Neural cell (in vitro differentiated cells): ENCODE results near the gene C7orf25. TPM values are rescaled to one million over a fixed set of nuclear protein-coding genes. Genes with fewer than 3 reads are reported as not detected.

Source experiments
- H2AFZ ChIP-seq: fragments of 200-600, 300-800 bp; sonication (generic), shearing (Covaris generic); 2 replicates; pipeline ENCODE4 v1.6.0; 2014; ENCODE audit warnings: low read depth, mild to moderate bottlenecking, antibody characterized with exemption, low read length, moderate library complexity
- H3F3A ChIP-seq: fragments of 200-600 bp; shearing (Covaris generic); 2 replicates; pipeline ENCODE4 v1.6.1; 2016; ENCODE audit warnings: mild to moderate bottlenecking, moderate library complexity, mixed read lengths, antibody characterized with exemption, low read length; ENCODE audit not compliant: insufficient read depth, poor library complexity, severe bottlenecking
- H3K27ac ChIP-seq: fragments of 200-600, 300-800 bp; sonication (generic), shearing (Covaris generic); 2 replicates; pipeline ENCODE4 v1.5.1; 2014; ENCODE audit warnings: mild to moderate bottlenecking, low read length, moderate library complexity
- H3K27me3 ChIP-seq: fragments of 300-800, 200-600 bp; sonication (generic), shearing (Covaris generic); 2 replicates; pipeline ENCODE4 v1.6.0; 2014; ENCODE audit warnings: mild to moderate bottlenecking, low read depth, low read length, moderate library complexity; ENCODE audit not compliant: insufficient read depth
- H3K36me3 ChIP-seq: fragments of 300-800, 200-600 bp; sonication (generic), shearing (Covaris generic); 2 replicates; pipeline ENCODE4 v1.5.1; 2014; ENCODE audit warnings: mild to moderate bottlenecking, antibody characterized with exemption, low read length, moderate library complexity; ENCODE audit not compliant: insufficient read depth
- H3K4me2 ChIP-seq: fragments of 300-800, 200-600 bp; sonication (generic), shearing (Covaris generic); 2 replicates; pipeline ENCODE4 v1.6.0; 2014; ENCODE audit warnings: mild to moderate bottlenecking, low read length
- H3K4me3 ChIP-seq: fragments of 300-800, 200-600 bp; sonication (generic), shearing (Covaris generic); 2 replicates; pipeline ENCODE4 v1.5.1; 2014; ENCODE audit warnings: mild to moderate bottlenecking, low read length, moderate library complexity
- H3K79me2 ChIP-seq: fragments of 200-600 bp; shearing (Covaris generic); replicated peaks from 2 replicates; pipeline ENCODE4 v1.6.0; 2014; ENCODE audit warnings: mild to moderate bottlenecking, low read length, moderate library complexity; ENCODE audit not compliant: insufficient read depth
- H3K9ac ChIP-seq: fragments of 300-800, 200-600 bp; sonication (generic), shearing (Covaris generic); 2 replicates; pipeline ENCODE4 v1.6.1; 2016; ENCODE audit warnings: mild to moderate bottlenecking, low read length, mixed read lengths
- H3K9me2 ChIP-seq: fragments of 200-600 bp; shearing (Covaris generic); 2 replicates; pipeline ENCODE4 v1.6.1; 2016; ENCODE audit warnings: mild to moderate bottlenecking, low read length, mixed read lengths; ENCODE audit not compliant: insufficient read depth
- H3K9me3 ChIP-seq: fragments of 200-600, 300-800 bp; sonication (generic), shearing (Covaris generic); 2 replicates; pipeline ENCODE4 v1.6.1; 2016; ENCODE audit warnings: mild to moderate bottlenecking, mixed run types, low read length, moderate library complexity, mixed read lengths
- H4K20me1 ChIP-seq: fragments of 200-600 bp; shearing (Covaris generic); 2 replicates; pipeline ENCODE4 v1.6.1; 2016; ENCODE audit warnings: mild to moderate bottlenecking, mixed run types; ENCODE audit not compliant: insufficient read depth
- CTCF ChIP-seq: fragments of 450-650 bp; IDR thresholded peaks from 2 replicates; pipeline ENCODE4 v1.5.1; 2014; ENCODE audit warnings: antibody characterized with exemption, mild to moderate bottlenecking, moderate library complexity; ENCODE audit not compliant: poor library complexity, severe bottlenecking
- EP300 ChIP-seq: fragments of 450-650 bp; conservative IDR thresholded peaks from 2 replicates; pipeline ENCODE4 v1.6.1; 2014; ENCODE audit warnings: antibody characterized with exemption, mild to moderate bottlenecking, moderate library complexity; ENCODE audit not compliant: poor library complexity, severe bottlenecking
- EZH2 ChIP-seq: fragments of 200-600, 300-800 bp; shearing (Covaris generic), sonication (generic); IDR thresholded peaks from 2 replicates; pipeline ENCODE4 v1.6.1; 2014; ENCODE audit warnings: antibody characterized with exemption, low read length, borderline replicate concordance, mild to moderate bottlenecking; ENCODE audit not compliant: insufficient read depth, poor library complexity, severe bottlenecking
- MXI1 ChIP-seq: fragments of 450-650 bp; conservative IDR thresholded peaks from 2 replicates; pipeline ENCODE4 v1.6.1; 2014; ENCODE audit warnings: antibody characterized with exemption, mild to moderate bottlenecking; ENCODE audit not compliant: poor library complexity, severe bottlenecking
- POLR2AphosphoS5 ChIP-seq: IDR thresholded peaks from 2 replicates; pipeline ENCODE4 v1.6.1; 2012
- RAD21 ChIP-seq: fragments of 450-650 bp; conservative IDR thresholded peaks from 2 replicates; pipeline ENCODE4 v1.6.1; 2014; ENCODE audit warnings: antibody characterized with exemption, mild to moderate bottlenecking, moderate library complexity
- REST ChIP-seq: IDR thresholded peaks from 2 replicates; pipeline ENCODE4 v1.6.1; 2012; ENCODE audit warnings: borderline replicate concordance
- SMC3 ChIP-seq: fragments of 450-650 bp; conservative IDR thresholded peaks from 2 replicates; pipeline ENCODE4 v1.6.1; 2014; ENCODE audit warnings: antibody characterized with exemption, mild to moderate bottlenecking, moderate library complexity; ENCODE audit not compliant: poor library complexity
- TAF1 ChIP-seq: IDR thresholded peaks from 2 replicates; pipeline ENCODE4 v1.6.1; 2012; ENCODE audit warnings: low read depth
- polyA plus RNA-seq: library from polyadenylated mRNA; depleted of rRNA; stranded (reverse); fragments of >200 nt; gene quantifications from 2 replicates; pipeline ENCODE4 v1.2.3, GENCODE V29; 2014

Gene C7orf25
- polyA plus RNA-seq, 1 donor from 2014 or later, result 3.9 TPM

DNA sequence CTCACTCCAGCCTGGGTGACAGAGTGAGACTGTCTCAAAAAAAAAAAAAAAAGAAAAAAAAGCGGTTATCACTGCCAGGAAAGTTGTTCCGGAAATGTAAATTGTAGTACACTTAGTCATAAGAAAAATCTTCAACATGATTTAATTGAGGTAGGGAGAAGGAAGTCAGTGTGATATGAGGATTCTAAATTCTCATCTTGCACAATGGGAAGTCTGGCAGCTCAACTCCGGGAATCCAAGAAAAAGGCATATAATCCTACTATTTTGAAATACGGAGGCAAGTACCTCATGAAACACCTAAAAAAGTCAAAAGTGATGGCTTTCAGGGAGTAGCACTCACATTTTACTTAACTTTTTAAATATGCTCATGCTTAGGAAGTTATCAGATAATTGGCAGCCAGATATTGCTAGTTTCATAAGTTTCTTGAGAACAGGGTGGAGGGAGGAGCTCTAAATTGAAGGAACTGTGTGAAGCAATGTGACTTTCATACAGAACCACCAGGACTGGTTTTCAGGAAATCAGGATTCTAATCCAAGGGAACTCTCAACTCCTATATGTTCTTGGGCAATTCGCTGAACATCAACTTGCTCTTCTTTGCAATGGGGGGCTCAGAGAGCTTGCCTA, 2.7 kb upstream of the C7orf25 start:
- H3K36me3 ChIP-seq, result no peaks in the 10 kb centered on the region
- H3F3A ChIP-seq, result no peaks in the 10 kb centered on the region
- no peak overlapping the region for H3K4me3 ChIP-seq
- H4K20me1 ChIP-seq, result no peaks in the 10 kb centered on the region
- TF ChIP-seq SMC3, result no peak
- TF ChIP-seq RAD21, result no peak
- no peak for TF ChIP-seq CTCF
- no peak for TF ChIP-seq MXI1
- no peak for TF ChIP-seq EP300
- no peak for TF ChIP-seq TAF1
- TF ChIP-seq EZH2, result no peak
- TF ChIP-seq POLR2AphosphoS5, result no peak
- TF ChIP-seq REST, result no peak
- H3K9me3 ChIP-seq, result no peaks in the 10 kb centered on the region
- H3K79me2 ChIP-seq, result peaks cover 12% of the 10 kb centered on the region
- no peaks in the 10 kb centered on the region for H3K9me2 ChIP-seq
- no peak overlapping the region for H3K4me2 ChIP-seq
- H3K27ac ChIP-seq, result no peak overlapping the region
- no peak overlapping the region for H3K9ac ChIP-seq
- H3K27me3 ChIP-seq, result no peaks in the 10 kb centered on the region
- no peak overlapping the region for H2AFZ ChIP-seq

DNA sequence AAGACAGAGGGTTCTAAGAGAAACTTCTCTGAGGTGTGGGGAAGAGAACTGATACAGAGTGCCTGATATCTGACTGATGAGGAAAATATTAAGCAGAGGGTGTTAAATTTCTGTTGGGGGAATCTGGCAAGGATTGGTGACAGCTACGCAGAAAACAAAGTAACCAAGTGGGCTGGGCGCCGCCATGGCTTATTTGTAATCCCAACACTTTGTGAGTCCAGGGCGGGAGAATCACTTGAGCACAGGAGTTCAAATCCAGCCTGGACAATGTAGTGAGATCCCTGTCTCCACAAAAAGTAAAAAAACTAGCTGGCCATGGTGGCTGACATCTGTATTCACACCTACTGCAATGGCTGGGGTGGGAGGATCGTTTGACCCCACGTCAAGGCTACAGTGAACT, 2.1 kb upstream of the C7orf25 start:
- Histone ChIP-seq H4K20me1 (no peaks in the 10 kb centered on the region), H3K36me3 (no peaks in the 10 kb centered on the region), H3K27ac (no peak overlapping the region), H3F3A (no peaks in the 10 kb centered on the region), H3K9me2 (no peaks in the 10 kb centered on the region), H3K4me2 (no peak overlapping the region), H3K9me3 (no peaks in the 10 kb centered on the region), H3K27me3 (no peaks in the 10 kb centered on the region), H2AFZ (no peak overlapping the region), H3K9ac (no peak overlapping the region), H3K4me3 (no peak overlapping the region), H3K79me2 (peaks cover 12% of the 10 kb centered on the region)
- TF ChIP-seq TAF1, result no peak

DNA sequence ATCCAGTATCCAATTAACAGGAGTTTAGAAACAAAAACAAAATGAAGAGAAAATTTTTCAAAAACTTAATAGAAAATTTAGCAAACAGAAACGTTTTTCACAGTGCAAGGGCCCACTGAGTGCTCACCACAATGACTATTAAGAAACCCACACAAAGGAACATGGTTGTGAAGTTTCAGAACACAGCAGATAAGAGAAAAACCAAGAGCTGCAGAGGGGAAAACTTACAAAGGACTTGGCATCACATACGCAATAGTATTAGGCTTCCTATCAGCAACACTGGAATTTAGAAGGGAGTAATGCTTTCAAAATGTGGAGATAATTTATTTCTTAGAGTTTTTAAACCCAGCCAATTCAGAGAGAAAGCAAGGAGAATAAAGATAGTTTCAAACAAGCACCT, 1.7 kb upstream of the C7orf25 start:
- Histone ChIP-seq H2AFZ (no peak overlapping the region), H3K9me3 (no peaks in the 10 kb centered on the region), H4K20me1 (no peaks in the 10 kb centered on the region), H3K9me2 (no peaks in the 10 kb centered on the region), H3K4me2 (no peak overlapping the region), H3K9ac (no peak overlapping the region), H3K79me2 (peaks cover 12% of the 10 kb centered on the region), H3K4me3 (no peak overlapping the region), H3K36me3 (no peaks in the 10 kb centered on the region), H3F3A (no peaks in the 10 kb centered on the region), H3K27ac (no peak overlapping the region), H3K27me3 (no peaks in the 10 kb centered on the region)
- TF ChIP-seq POLR2AphosphoS5 (no peak), SMC3 (no peak), EP300 (no peak), MXI1 (no peak), TAF1 (no peak)
